Panc1 (cell line): ENCODE measurements around the gene STARD13.

ENCODE experiments used
- CTCF ChIP-seq: fragments of 450-650 bp; IDR thresholded peaks from 2 replicates; pipeline ENCODE4 v1.5.1; 2017; ENCODE audit warnings: mild to moderate bottlenecking
- POLR2AphosphoS5 ChIP-seq: IDR thresholded peaks from 2 replicates; pipeline ENCODE4 v1.6.1; 2012; ENCODE audit warnings: mild to moderate bottlenecking, low read depth, low read length, moderate library complexity
- REST ChIP-seq, 2 experiments: IDR thresholded peaks; 2 replicates each; pipeline ENCODE4 v1.6.1; 2011 to 2012; ENCODE audit warnings: low read depth in 2 of 2, control low read depth in 1 of 2, low read length in 1 of 2, mild to moderate bottlenecking in 1 of 2, moderate library complexity in 1 of 2; ENCODE audit not compliant: insufficient read depth in 1 of 2
- TCF7L2 ChIP-seq: IDR thresholded peaks from 2 replicates; pipeline ENCODE4 v1.6.1; 2011; ENCODE audit warnings: mild to moderate bottlenecking, low read depth, low read length, inconsistent platforms

- TF ChIP-seq CTCF (no peak), POLR2AphosphoS5 (no peak), TCF7L2 (no peak), REST (IDR thresholded peaks at IDR 0.05; ENCODE audit: insufficient read depth in 1 of 2, low read depth in 2 of 2, low read length in 1 of 2) (no peak)
Measured at GRCh38 chr13:33227927-33228647, 57.5 kb downstream of the STARD13 start.
